GM19043 (cell line): ENCODE data around the gene DOK7.

ENCODE experiments used
- ATAC-seq: cut with Tn5 transposase; IDR thresholded peaks from one replicate; pipeline ENCODE4 v1.9.1; 2021; ENCODE audit warnings: low read depth; ENCODE audit not compliant: unreplicated experiment

Gene DOK7

GRCh38 chr4:3473181-3473950, 10.3 kb downstream of the DOK7 start:
- ATAC-seq: no peak

- ATAC-seq: no peak
These were observed 11.1 kb downstream of the DOK7 start for GRCh38 chr4:3473996-3474765.

GRCh38 chr4:3475041-3475712, 12.1 kb downstream of the DOK7 start:
- no peak for ATAC-seq

GRCh38 chr4:3475713-3476260, 12.7 kb downstream of the DOK7 start:
- ATAC-seq: no peak

GRCh38 chr4:3476341-3476747, 13.2 kb downstream of the DOK7 start:
- no peak for ATAC-seq

- ATAC-seq: no peak
These were observed 14.0 kb downstream of the DOK7 start for GRCh38 chr4:3476936-3477749.

GRCh38 chr4:3477750-3478430, 14.8 kb downstream of the DOK7 start:
- ATAC-seq: no peak

GRCh38 chr4:3478446-3479357, 15.6 kb downstream of the DOK7 start:
- ATAC-seq: no peak

GRCh38 chr4:3479358-3480101, 16.4 kb downstream of the DOK7 start:
- no peak for ATAC-seq

- no peak for ATAC-seq
These were observed 17.5 kb downstream of the DOK7 start for GRCh38 chr4:3480528-3481112.

- ATAC-seq: no peak
These were observed 18.0 kb downstream of the DOK7 start for GRCh38 chr4:3481113-3481531.

GRCh38 chr4:3481783-3482393, 18.8 kb downstream of the DOK7 start:
- no peak for ATAC-seq

- no peak for ATAC-seq
These were observed 19.6 kb downstream of the DOK7 start for GRCh38 chr4:3482707-3483106.

GRCh38 chr4:3483471-3483921, 20.4 kb downstream of the DOK7 start:
- ATAC-seq: no peak

GRCh38 chr4:3484057-3484973, 21.2 kb downstream of the DOK7 start:
- ATAC-seq: no peak
